Upper lobe of right lung (tissue), 1 donor: ENCODE measurements around the gene RNPEP. TPM values are rescaled to one million over a fixed set of nuclear protein-coding genes. Genes with fewer than 3 reads are reported as not detected.

ENCODE experiments used
- ATAC-seq: fragments of 200-7000 bp; cut with Tn5 transposase; one replicate; pipeline ENCODE4 v1.9.1; 2020; ENCODE audit warnings: mild to moderate bottlenecking, moderate library complexity
- DNase-seq: peaks from one replicate; pipeline ENCODE4 v3.0.0-alpha.2; 2020
- H3K27ac ChIP-seq: fragments of 200-600 bp; one replicate; pipeline ENCODE4 v1.8.0; 2022
- H3K27me3 ChIP-seq: fragments of 200-600 bp; one replicate; pipeline ENCODE4 v1.8.0; 2022; ENCODE audit warnings: mild to moderate bottlenecking
- H3K36me3 ChIP-seq: fragments of 200-600 bp; one replicate; pipeline ENCODE4 v1.8.0; 2022
- H3K4me1 ChIP-seq: fragments of 200-600 bp; one replicate; pipeline ENCODE4 v1.8.0; 2022
- H3K4me3 ChIP-seq: fragments of 200-600 bp; one replicate; pipeline ENCODE4 v1.8.0; 2022; ENCODE audit warnings: mild to moderate bottlenecking
- H3K9me3 ChIP-seq: fragments of 200-600 bp; one replicate; pipeline ENCODE4 v1.8.0; 2022
- CTCF ChIP-seq: fragments of 200-600 bp; IDR thresholded peaks from one replicate; pipeline ENCODE4 v1.8.0; 2022; ENCODE audit warnings: antibody characterized with exemption
- intact Hi-C: fragments of 100-400 bp; cut with DNase I; formaldehyde crosslinking; loops from one replicate; pipeline ENCODE4 v1.11.0; 2022
- total RNA-seq: library from RNA; stranded (reverse); fragmentation: NEBNext Ultra II Directional; extraction: Animal tissue kit (Norgen Biotek cat#: 25700); gene quantifications from one replicate; pipeline ENCODE4 v1.2.1, GENCODE V29; 2021
- donor health status: DM: no; HTN: yes; CAD: no; lungs with severe emphysema.

Gene RNPEP
- total RNA-seq, 1 donor from 2014 or later = 61.7 TPM

GRCh38 chr1:202007805-202008489 is 25.5 kb downstream of the RNPEP start:
- H3K27me3 ChIP-seq = no peaks in the 10 kb centered on the region
- intact Hi-C loops = loop anchor here (10.0 kb wide), 1 partner anchor 277 kb away; no protein-coding TSS in a partner anchor
- DNase-seq (peak; percentile 90), ATAC-seq (peak; percentile 72)
- H3K36me3 ChIP-seq = peaks cover 43% of the 10 kb centered on the region
- no peaks in the 10 kb centered on the region for H3K4me1 ChIP-seq
- H3K27ac ChIP-seq = peak overlapping the region; percentile 80
- no peaks in the 10 kb centered on the region for H3K9me3 ChIP-seq
- TF ChIP-seq CTCF = no peak
- peak overlapping the region; percentile 33 for H3K4me3 ChIP-seq

GRCh38 chr1:202009326-202010179 is 27.1 kb downstream of the RNPEP start:
- TF ChIP-seq CTCF = peak; percentile 86
- Histone ChIP-seq H3K36me3 (peaks cover 32% of the 10 kb centered on the region), H3K4me1 (no peaks in the 10 kb centered on the region), H3K27me3 (no peaks in the 10 kb centered on the region), H3K27ac (peak overlapping the region; percentile 80), H3K9me3 (no peaks in the 10 kb centered on the region), H3K4me3 (peak overlapping the region; percentile 8)
- ATAC-seq (peak; percentile 65), DNase-seq (no peak)
- intact Hi-C loops = loop anchor here (5.0 to 10.0 kb wide), 2 partner anchors 123 to 275 kb away; no protein-coding TSS in a partner anchor

GRCh38 chr1:202010180-202011015 is 27.9 kb downstream of the RNPEP start, which contains the start of gene ELF3:
Gene ELF3, plus strand, starts transcription at chr1:202010587. Its CDS starts 550 bp downstream, at chr1:202011137.
- ATAC-seq (peak; percentile 83), DNase-seq (peak; percentile 90)
- intact Hi-C loops = loop anchor here (5.0 kb wide), 1 partner anchor 122 kb away; no protein-coding TSS in a partner anchor
- peaks cover 32% of the 10 kb centered on the region for H3K36me3 ChIP-seq
- no peaks in the 10 kb centered on the region for H3K27me3 ChIP-seq
- TF ChIP-seq CTCF = no peak
- no peaks in the 10 kb centered on the region for H3K9me3 ChIP-seq
- H3K4me1 ChIP-seq = no peaks in the 10 kb centered on the region
- H3K4me3 ChIP-seq = peak within 1 kb of the TSS; percentile 53
- peak within 1 kb of the TSS; percentile 80 for H3K27ac ChIP-seq

GRCh38 chr1:202011994-202012393 is 29.5 kb downstream of the RNPEP start:
- H3K27me3 ChIP-seq = no peaks in the 10 kb centered on the region
- peak overlapping the region; percentile 36 for H3K27ac ChIP-seq
- intact Hi-C loops = loop anchor here (5.0 kb wide), 1 partner anchor 120 kb away; no protein-coding TSS in a partner anchor
- DNase-seq (no peak), ATAC-seq (no peak)
- H3K4me1 ChIP-seq = no peaks in the 10 kb centered on the region
- TF ChIP-seq CTCF = no peak
- peaks cover 22% of the 10 kb centered on the region for H3K36me3 ChIP-seq
- peak overlapping the region; percentile 53 for H3K4me3 ChIP-seq
- no peaks in the 10 kb centered on the region for H3K9me3 ChIP-seq
